ENCODE data around the gene CCDC172.
"Not testable (repeated sequence)": the region's sequence is repeated elsewhere in the genome, so short reads cannot be mapped to it uniquely, and the experiment has no call there.

CCDC172 gene

DNA sequence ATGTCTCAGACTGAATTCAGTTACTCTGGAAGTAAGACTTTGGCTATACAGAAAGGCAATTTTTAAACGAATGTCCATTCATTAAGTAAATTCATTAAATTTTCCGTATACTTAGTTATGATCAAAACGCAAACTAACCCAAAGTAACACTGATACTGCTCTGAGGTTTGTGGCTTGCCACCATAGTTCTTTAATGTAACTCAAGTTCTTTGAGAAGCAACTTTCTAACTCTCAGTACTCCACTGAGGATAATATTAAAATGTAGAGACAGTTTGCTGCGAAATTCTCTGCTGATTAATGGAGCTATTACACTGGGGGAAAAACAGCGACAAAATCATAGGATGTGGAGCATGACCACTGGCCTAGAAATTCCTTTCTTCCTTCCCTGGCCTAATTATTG lies 58.0 kb downstream of the CCDC172 start:
- no peak for FAIRE-seq
- no peak for DNase-seq (ENCODE audit: insufficient read length, low spot score)
- no peak for TF ChIP-seq POU2F2 (IDR thresholded peaks at IDR 0.05; ENCODE audit: low read depth, low read length)
- TF ChIP-seq POLR2A (IDR thresholded peaks at IDR 0.05; ENCODE audit: low read depth, low read length): no peak
- no peak for TF ChIP-seq TAF1 (IDR thresholded peaks at IDR 0.05; ENCODE audit: low read depth, low read length)
- TF ChIP-seq POLR2AphosphoS5 (IDR thresholded peaks at IDR 0.05; ENCODE audit: low read depth, low read length): no peak
- no peak for TF ChIP-seq PAX5 (IDR thresholded peaks at IDR 0.05; ENCODE audit: insufficient read depth, low read length, severe bottlenecking)
- no peak for TF ChIP-seq SPI1 (IDR thresholded peaks at IDR 0.05; ENCODE audit: low read depth, low read length)

DNA sequence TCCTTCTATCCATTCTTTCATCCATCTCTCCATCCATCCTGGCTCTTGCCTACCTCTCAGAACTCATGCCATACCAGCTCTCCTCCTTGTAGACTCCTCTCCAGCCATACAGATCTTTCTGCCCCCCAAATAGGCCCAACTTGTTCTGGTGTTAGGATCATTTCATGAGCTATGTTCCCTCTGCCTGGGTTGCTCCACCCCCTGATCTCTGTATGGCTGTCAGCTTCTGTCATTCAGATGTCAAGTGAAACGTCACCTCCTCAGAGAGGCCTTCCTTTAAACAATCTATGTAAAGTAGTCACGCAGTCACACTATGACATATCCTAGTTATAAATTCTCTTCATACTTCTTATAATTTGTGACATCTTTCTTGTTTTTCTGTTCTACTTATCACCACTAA lies 61.1 kb downstream of the CCDC172 start:
- TF ChIP-seq POLR2AphosphoS5 (IDR thresholded peaks at IDR 0.05; ENCODE audit: low read depth, low read length) (no peak), TAF1 (IDR thresholded peaks at IDR 0.05; ENCODE audit: low read depth, low read length) (no peak), POU2F2 (IDR thresholded peaks at IDR 0.05; ENCODE audit: low read depth, low read length) (no peak), PAX5 (IDR thresholded peaks at IDR 0.05; ENCODE audit: insufficient read depth, low read length, severe bottlenecking) (no peak), POLR2A (IDR thresholded peaks at IDR 0.05; ENCODE audit: low read depth, low read length) (no peak), SPI1 (IDR thresholded peaks at IDR 0.05; ENCODE audit: low read depth, low read length) (no peak)
- DNase-seq (ENCODE audit: insufficient read length, low spot score): no peak
- FAIRE-seq: no peak

DNA sequence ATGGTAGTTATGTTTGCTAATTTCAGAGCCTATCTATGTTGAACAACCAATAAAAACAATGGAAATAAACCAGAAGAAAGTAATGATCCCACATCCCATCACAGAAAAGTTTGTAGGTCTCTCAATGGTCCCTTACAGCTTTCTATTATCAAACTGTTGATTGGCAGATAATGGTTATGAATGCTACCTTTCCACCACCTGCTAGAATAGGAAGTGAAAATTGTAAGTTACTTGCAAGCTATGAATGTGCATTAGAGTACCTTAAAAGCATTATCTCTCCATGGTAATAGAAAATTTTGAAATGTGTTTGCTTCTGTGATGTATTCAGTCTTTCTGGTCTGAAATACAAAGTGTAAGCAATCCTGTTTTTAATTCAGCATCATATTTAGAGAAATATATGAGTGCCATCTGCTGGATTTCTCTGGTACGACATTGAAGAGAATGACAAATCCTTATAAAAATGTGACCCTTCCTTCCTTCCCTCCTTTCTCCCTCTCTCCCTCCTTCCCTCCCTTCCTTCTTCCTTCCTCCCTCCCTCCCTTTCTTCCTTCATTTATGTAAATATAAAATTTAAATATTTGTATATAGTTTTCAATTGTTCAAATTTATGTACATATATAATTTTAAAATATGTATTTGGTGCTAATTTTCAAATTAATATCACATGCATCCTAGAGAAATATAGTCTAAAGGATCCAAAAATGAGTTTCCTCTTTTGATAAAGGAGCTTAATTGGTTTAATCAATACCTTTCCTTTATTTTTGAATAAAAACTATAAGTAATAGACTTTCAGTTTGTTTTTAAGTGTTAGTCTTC lies 62.0 kb downstream of the CCDC172 start:
- DNase-seq (ENCODE audit: insufficient read length, low spot score): no peak
- FAIRE-seq: no peak
- TF ChIP-seq POLR2A (IDR thresholded peaks at IDR 0.05; ENCODE audit: low read depth, low read length): no peak
- TF ChIP-seq SPI1 (IDR thresholded peaks at IDR 0.05; ENCODE audit: low read depth, low read length): no peak; the same call in 1 of the 2 replicates
- TF ChIP-seq POU2F2 (IDR thresholded peaks at IDR 0.05; ENCODE audit: low read depth, low read length): no peak
- no peak for TF ChIP-seq TAF1 (IDR thresholded peaks at IDR 0.05; ENCODE audit: low read depth, low read length)
- no peak for TF ChIP-seq PAX5 (IDR thresholded peaks at IDR 0.05; ENCODE audit: insufficient read depth, low read length, severe bottlenecking)
- no peak for TF ChIP-seq POLR2AphosphoS5 (IDR thresholded peaks at IDR 0.05; ENCODE audit: low read depth, low read length)

DNA sequence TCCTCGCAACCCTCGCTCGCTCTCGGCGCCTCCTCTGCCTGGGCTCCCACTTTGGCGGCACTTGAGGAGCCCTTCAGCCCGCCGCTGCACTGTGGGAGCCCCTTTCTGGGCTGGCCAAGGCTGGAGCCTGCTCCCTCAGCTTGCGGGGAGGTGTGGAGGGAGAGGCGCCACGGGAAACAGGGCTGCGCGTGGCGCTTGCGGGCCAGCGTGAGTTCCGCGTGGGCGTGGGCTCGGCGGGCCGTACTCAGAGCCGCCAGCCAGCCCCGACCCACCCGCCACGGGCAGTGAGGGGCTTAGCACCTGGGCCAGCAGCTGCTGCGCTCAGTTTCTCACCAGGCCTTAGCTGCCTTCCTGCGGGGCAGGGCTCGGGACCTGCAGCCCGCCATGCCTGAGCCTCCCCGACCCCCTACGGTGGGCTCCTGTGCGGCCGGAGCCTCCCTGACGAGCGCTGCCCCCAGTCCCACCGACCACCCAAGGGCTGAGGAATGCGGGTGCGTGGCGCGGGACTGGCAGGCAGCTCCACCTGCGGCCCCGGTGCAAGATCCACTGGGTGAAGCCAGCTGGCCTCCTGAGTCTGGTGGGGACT lies 69.1 kb downstream of the CCDC172 start:
- FAIRE-seq: not testable (repeated sequence)

DNA sequence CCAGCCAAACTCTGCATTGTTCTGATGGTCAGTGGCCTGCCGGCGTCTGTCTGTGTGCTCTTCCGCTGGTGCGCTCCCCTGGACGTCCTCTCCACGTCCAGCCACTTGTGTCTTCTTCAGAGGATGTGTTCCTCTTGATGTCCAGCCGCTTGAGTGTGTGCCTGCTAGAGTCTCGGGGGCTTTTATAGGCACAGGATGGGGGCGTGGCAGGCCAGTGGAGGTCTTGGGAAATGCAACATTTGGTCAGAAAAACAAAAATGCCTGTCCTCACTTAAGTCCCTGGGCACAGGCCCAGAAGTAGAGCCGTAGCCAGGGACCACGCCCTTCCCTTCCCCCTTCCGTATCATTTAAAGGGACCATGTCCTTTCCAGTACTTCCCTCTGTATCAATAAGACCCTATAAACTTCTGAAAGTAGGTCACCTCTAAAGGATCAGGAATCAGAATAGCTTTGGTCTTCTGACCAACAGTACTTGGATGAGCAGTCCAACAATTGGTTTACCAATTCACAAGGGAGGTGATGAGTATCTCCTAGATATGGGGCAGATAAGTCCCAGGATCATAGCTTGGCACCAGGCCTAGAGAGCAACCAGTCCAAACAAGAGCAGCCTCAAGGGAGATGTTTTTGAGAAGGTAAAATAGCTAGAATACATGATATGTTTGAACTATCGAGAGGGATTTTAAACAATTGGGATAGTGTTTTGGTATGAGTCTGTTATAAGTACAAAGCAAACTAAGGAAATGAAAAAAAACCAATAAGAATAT lies 71.2 kb downstream of the CCDC172 start:
- FAIRE-seq: no peak
- no peak for DNase-seq (ENCODE audit: insufficient read length, low spot score)
- TF ChIP-seq SPI1 (IDR thresholded peaks at IDR 0.05; ENCODE audit: low read depth, low read length): no peak
- no peak for TF ChIP-seq POLR2AphosphoS5 (IDR thresholded peaks at IDR 0.05; ENCODE audit: low read depth, low read length)
- no peak for TF ChIP-seq PAX5 (IDR thresholded peaks at IDR 0.05; ENCODE audit: insufficient read depth, low read length, severe bottlenecking)
- no peak for TF ChIP-seq TAF1 (IDR thresholded peaks at IDR 0.05; ENCODE audit: low read depth, low read length)
- no peak for TF ChIP-seq POLR2A (IDR thresholded peaks at IDR 0.05; ENCODE audit: low read depth, low read length)
- TF ChIP-seq POU2F2 (IDR thresholded peaks at IDR 0.05; ENCODE audit: low read depth, low read length): no peak

More for the DNA sequence above, 69.1 kb downstream of the CCDC172 start:
- not testable (repeated sequence) for DNase-seq (ENCODE audit: insufficient read length, low spot score)

DNA sequence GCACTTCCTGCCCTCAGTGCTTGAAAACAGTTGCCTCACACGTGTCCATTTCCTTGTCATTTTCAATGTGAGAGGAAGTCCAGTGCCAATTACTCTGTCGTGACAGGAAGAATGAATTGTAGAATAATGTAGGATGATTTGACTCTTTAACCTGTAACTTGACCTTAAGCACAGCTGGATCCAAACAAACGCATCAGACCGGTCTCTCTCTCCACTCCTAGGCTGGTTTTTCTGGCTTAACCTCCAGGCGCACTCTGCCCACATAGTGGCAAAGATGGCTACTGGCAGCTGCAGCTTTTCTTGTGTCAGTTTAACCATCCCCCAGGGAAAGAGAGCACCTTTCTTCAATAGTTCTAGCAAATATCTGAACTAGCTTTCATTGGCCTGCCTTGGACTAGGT lies 74.0 kb downstream of the CCDC172 start:
- DNase-seq (ENCODE audit: insufficient read length, low spot score): no peak
- FAIRE-seq: no peak
- TF ChIP-seq POU2F2 (IDR thresholded peaks at IDR 0.05; ENCODE audit: low read depth, low read length): no peak
- TF ChIP-seq PAX5 (IDR thresholded peaks at IDR 0.05; ENCODE audit: insufficient read depth, low read length, severe bottlenecking): no peak
- no peak for TF ChIP-seq POLR2A (IDR thresholded peaks at IDR 0.05; ENCODE audit: low read depth, low read length)
- no peak for TF ChIP-seq POLR2AphosphoS5 (IDR thresholded peaks at IDR 0.05; ENCODE audit: low read depth, low read length)
- no peak for TF ChIP-seq TAF1 (IDR thresholded peaks at IDR 0.05; ENCODE audit: low read depth, low read length)
- TF ChIP-seq SPI1 (IDR thresholded peaks at IDR 0.05; ENCODE audit: low read depth, low read length): no peak

DNA sequence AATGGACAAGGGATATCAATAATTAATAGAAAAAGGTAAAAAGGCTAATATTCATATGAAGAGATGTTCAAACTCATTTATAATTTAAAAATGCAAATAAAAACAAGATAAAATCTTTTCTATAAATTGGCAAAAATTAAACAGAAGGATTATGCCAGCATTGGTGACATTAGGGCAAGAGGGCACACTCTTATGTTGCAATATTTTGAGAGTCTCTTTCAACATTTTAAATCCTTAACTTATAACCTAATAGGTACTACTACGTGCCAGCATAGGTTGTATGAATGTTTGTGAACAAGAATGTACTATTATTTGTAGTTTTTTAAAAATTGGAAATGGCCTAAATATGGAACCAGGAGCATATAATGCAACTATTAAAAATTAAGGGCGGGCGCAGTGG lies 78.6 kb downstream of the CCDC172 start:
- TF ChIP-seq PAX5 (IDR thresholded peaks at IDR 0.05; ENCODE audit: insufficient read depth, low read length, severe bottlenecking) (no peak), POLR2AphosphoS5 (IDR thresholded peaks at IDR 0.05; ENCODE audit: low read depth, low read length) (no peak), POLR2A (IDR thresholded peaks at IDR 0.05; ENCODE audit: low read depth, low read length) (no peak), POU2F2 (IDR thresholded peaks at IDR 0.05; ENCODE audit: low read depth, low read length) (no peak), SPI1 (IDR thresholded peaks at IDR 0.05; ENCODE audit: low read depth, low read length) (no peak), TAF1 (IDR thresholded peaks at IDR 0.05; ENCODE audit: low read depth, low read length) (no peak)
- no peak for FAIRE-seq
- DNase-seq (ENCODE audit: insufficient read length, low spot score): no peak

DNA sequence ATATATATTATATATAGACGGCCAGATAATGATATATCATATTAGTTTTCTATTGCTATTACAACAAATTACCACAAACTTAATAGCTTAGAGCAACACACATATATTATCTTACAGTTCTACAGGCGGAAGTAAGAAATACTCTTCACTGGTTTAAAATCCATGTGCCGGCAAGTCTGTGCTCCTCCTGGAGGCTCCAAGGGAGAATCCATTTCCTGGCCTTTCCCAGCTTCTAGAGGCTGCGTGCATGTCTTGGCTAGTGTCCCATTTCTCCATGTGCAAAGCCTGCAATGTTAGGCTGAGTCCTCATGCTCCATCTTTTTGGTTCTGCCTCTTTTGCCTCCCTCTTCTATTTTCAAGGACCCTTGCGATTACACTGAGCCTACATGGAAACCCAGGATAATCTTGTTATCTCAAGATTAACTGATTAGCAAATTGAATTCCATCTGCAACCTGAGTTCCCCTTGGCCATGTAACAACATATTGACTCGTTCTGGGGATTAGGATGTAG lies 79.5 kb downstream of the CCDC172 start:
- TF ChIP-seq TAF1 (IDR thresholded peaks at IDR 0.05; ENCODE audit: low read depth, low read length) (no peak), PAX5 (IDR thresholded peaks at IDR 0.05; ENCODE audit: insufficient read depth, low read length, severe bottlenecking) (no peak), POU2F2 (IDR thresholded peaks at IDR 0.05; ENCODE audit: low read depth, low read length) (no peak), POLR2AphosphoS5 (IDR thresholded peaks at IDR 0.05; ENCODE audit: low read depth, low read length) (no peak), SPI1 (IDR thresholded peaks at IDR 0.05; ENCODE audit: low read depth, low read length) (no peak), POLR2A (IDR thresholded peaks at IDR 0.05; ENCODE audit: low read depth, low read length) (no peak)
- no peak for FAIRE-seq
- no peak for DNase-seq (ENCODE audit: insufficient read length, low spot score)

DNA sequence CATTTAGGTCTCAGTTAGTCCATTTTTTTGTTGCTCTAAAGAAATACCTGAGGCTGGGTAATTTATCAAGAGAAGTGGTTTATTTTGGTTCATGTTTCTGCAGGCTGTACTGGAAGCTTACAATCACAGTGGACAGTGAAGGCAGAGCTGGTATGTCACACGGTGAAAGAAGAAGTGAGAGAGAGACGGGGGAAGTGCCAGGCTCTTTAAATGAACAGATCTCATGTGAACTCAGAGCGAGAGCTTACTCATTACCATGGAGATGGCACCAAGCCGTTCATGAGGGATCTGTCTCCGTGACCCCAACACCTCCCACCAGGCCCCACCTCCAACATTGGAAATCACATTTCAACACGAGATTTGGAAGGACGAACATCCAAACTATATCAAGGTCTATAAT lies 84.5 kb downstream of the CCDC172 start:
- FAIRE-seq (no peak), DNase-seq (ENCODE audit: insufficient read length, low spot score) (no peak)
- TF ChIP-seq POU2F2 (IDR thresholded peaks at IDR 0.05; ENCODE audit: low read depth, low read length) (no peak), POLR2A (IDR thresholded peaks at IDR 0.05; ENCODE audit: low read depth, low read length) (no peak), POLR2AphosphoS5 (IDR thresholded peaks at IDR 0.05; ENCODE audit: low read depth, low read length) (no peak), PAX5 (IDR thresholded peaks at IDR 0.05; ENCODE audit: insufficient read depth, low read length, severe bottlenecking) (no peak), TAF1 (IDR thresholded peaks at IDR 0.05; ENCODE audit: low read depth, low read length) (no peak), SPI1 (IDR thresholded peaks at IDR 0.05; ENCODE audit: low read depth, low read length) (peak; percentile 53; the same call in 1 of the 2 replicates)

Data from GM12891 (cell line).